Peyer's patch (tissue), 4 donors: ENCODE measurements around the gene WRAP73.

Experiments used
- POLR2A ChIP-seq, 2 donors: fragments of 450-650 bp; IDR thresholded peaks; one replicate each; pipeline ENCODE4 v1.5.1; 2017; ENCODE audit warnings: antibody characterized with exemption in 2 of 2, mild to moderate bottlenecking in 2 of 2, moderate library complexity in 2 of 2
- TF ChIP-seq, protein P1 (sequence below), 6 experiments: fragments of 450-650 bp in 4 of 6; fragments of 200-600 bp in 2 of 6; sonication (generic) in 1 of 6; IDR thresholded peaks; one replicate each; pipeline ENCODE4 v1.5.1; 2017 to 2019; ENCODE audit warnings: antibody characterized with exemption in 6 of 6, mild to moderate bottlenecking in 3 of 6, moderate library complexity in 1 of 6

GRCh38 chr1:3585940-3586568, 63.8 kb downstream of the WRAP73 start:
- TF ChIP-seq, protein P1, sequence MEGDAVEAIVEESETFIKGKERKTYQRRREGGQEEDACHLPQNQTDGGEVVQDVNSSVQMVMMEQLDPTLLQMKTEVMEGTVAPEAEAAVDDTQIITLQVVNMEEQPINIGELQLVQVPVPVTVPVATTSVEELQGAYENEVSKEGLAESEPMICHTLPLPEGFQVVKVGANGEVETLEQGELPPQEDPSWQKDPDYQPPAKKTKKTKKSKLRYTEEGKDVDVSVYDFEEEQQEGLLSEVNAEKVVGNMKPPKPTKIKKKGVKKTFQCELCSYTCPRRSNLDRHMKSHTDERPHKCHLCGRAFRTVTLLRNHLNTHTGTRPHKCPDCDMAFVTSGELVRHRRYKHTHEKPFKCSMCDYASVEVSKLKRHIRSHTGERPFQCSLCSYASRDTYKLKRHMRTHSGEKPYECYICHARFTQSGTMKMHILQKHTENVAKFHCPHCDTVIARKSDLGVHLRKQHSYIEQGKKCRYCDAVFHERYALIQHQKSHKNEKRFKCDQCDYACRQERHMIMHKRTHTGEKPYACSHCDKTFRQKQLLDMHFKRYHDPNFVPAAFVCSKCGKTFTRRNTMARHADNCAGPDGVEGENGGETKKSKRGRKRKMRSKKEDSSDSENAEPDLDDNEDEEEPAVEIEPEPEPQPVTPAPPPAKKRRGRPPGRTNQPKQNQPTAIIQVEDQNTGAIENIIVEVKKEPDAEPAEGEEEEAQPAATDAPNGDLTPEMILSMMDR (IDR thresholded peaks at IDR 0.05): no peak
- no peak for TF ChIP-seq POLR2A (IDR thresholded peaks at IDR 0.05)
